Femur (tissue), 1 donor: ENCODE results near the gene USP22.
"Not testable (repeated sequence)": the region's sequence is repeated elsewhere in the genome, so short reads cannot be mapped to it uniquely, and the experiment has no call there.

Experiments
- DNase-seq: peaks from one replicate; pipeline ENCODE4 v3.0.0-alpha.2; 2017

Gene USP22

DNA sequence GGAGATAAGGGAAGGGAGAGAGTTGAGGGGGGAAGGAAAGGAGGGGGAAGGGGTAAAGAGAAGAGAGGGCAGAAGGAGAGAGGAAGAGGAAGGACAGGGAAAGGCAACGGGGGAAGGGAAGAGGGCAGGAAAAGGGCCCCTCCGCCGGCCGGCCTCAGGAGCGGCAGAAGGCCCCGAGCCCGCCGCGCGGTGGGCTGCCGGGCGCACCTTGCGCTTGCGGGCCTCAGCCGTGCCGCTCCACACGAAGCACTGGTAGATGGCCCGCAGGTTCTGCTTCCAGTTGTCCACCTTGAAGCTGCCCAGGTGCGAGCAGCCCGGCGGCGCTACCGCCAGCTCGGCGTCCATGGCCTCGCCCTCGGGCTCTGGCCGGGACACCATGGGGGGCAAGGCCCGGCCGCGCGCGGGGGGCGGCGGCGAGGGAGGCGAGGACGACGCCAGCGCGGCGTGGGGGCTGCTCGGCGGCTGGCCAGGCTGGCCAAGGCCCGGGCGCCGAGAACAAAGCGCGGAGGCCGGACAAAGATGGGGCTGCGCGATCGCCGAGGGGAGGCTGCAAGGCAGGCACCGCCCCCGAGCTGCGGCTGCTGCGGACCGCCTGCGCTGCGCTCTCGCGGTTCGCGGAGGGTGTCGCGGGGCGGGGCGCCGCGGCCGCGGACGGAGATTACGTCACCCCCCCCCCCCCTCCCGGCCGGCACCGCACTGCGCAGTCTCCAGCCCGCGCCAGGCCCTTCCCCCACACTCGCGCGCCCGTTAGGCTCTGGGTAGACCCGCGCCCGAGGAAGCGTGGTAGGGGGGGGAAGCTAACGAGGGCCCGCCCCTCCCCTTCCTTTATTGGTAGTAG lies at the start of gene USP22:
TSS of gene USP22 (minus strand) at position 554 of the 838 bp plus-strand sequence. CDS start at position 378, 176 bp downstream.
- DNase-seq, result no peak

- no peak for DNase-seq
Measured at GRCh38 chr17:21090902-21091618, 48.2 kb upstream of the USP22 start.

GRCh38 chr17:21089933-21090901 lies 47.4 kb upstream of the USP22 start:
- no peak for DNase-seq

DNA sequence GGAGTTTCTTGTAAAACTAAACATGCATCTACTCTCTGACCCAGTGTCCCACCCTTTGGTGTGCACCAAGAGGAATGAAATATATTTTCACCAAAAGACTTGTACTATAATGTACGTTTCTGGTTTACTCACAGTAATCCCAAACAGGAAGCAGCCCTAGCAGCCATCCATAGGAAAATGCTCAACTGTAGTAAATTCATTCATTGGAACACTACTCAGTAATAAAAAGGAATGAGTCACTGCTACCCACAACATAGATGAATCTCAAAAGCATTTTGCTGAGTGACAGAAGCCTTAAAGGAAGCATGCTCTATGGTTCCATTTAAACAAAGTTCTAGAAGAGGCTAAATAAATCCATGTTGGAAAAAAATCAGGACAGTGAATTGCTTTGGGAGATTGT lies 46.3 kb upstream of the USP22 start:
- DNase-seq, result no peak

DNA sequence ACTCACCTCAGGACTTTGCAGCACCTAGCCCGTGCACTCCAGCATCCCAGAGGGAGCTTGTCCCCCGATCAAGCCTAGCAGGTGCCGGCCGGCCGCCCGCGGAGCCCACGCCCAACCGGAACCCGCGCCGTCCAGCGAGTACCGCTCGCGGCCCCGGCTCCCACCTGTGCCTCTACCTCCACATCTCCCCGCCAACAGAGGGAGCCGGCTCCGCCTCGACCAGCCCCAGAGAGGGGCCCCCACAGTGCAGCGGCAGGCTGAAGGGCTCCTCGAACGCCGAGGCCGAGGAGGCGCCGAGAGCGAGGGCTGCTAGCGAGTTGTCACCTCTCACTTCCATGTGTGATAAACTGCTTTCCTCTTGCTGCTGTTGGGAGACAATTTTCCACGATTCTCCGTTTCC lies 42.9 kb upstream of the USP22 start:
- DNase-seq, result no peak

GRCh38 chr17:21085280-21085679 lies 42.5 kb upstream of the USP22 start:
- not testable (repeated sequence) for DNase-seq

DNA sequence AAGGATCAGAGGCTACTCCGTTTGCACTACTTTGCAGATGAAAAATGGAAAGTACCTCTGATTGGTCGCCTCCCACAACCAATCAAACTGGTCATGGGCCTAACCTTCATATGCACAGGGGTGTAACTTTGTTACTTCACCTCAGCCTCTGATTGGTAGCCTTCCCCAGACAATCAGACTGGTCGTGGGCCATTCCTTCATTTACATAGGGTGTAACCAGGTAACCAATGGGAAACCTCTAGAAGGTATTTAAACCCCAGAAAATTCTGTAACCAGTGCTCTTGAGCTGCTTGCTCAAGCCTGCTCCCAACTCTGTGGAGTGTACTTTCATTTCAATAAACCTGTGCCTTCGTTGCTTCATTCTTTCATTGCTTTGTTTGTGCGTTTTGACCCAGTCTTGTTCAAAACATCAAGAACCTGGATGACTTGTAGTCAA lies 39.2 kb upstream of the USP22 start:
- no peak for DNase-seq

DNA sequence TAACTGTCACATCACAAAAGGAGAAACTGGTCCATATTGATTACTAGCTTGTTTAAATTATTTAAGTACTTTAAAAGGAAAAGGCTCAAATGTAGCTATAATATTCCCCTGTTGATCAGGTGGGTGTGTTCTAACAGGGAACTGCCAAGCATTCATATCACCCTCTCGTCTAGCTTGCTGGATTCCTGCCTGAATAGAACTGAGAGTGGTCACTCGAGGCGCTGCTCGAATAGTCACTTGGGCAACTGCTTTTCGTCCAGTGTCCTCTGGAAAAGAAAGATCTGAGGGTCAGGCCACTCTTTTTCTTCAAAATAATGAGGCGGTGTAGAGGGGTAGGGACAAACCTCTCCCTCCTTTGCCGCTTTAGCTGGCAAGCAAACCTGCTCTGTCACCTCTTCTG lies 36.4 kb upstream of the USP22 start:
- DNase-seq, result no peak

GRCh38 chr17:21078016-21078780 lies 35.4 kb upstream of the USP22 start:
- DNase-seq, result peak; percentile 37

GRCh38 chr17:21077281-21077680 lies 34.5 kb upstream of the USP22 start:
- no peak for DNase-seq

DNA sequence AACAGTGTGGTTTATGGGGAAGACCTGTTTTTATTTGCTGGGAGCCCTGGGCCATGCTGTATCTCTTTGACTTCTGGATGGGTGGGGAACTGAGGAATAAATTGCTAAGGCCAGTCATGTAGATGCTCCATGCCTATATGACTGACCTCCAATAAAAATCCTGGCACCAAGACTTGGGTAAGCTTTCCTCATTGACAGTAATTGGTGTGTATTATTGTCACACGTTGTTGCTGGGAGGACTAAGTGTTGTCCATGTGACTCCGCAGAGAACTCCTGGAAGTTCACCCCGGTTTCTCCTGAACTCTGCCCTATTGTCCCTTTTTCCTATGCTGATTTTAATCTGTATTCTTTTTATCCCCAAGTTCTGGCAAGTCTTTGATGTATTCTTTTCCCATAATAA lies 33.4 kb upstream of the USP22 start:
- no peak for DNase-seq

GRCh38 chr17:21075739-21076085 lies 32.9 kb upstream of the USP22 start:
- DNase-seq, result no peak

- DNase-seq, result peak; percentile 87
Measured at GRCh38 chr17:21072745-21073197, 30.0 kb upstream of the USP22 start.

- no peak for DNase-seq
Measured at GRCh38 chr17:21066394-21066793, 23.6 kb upstream of the USP22 start.

GRCh38 chr17:21061971-21062526 lies 19.2 kb upstream of the USP22 start:
- DNase-seq, result no peak

- DNase-seq, result no peak
Measured at GRCh38 chr17:21061158-21061835, 18.5 kb upstream of the USP22 start.

GRCh38 chr17:21059761-21060160 lies 16.9 kb upstream of the USP22 start:
- no peak for DNase-seq

DNA sequence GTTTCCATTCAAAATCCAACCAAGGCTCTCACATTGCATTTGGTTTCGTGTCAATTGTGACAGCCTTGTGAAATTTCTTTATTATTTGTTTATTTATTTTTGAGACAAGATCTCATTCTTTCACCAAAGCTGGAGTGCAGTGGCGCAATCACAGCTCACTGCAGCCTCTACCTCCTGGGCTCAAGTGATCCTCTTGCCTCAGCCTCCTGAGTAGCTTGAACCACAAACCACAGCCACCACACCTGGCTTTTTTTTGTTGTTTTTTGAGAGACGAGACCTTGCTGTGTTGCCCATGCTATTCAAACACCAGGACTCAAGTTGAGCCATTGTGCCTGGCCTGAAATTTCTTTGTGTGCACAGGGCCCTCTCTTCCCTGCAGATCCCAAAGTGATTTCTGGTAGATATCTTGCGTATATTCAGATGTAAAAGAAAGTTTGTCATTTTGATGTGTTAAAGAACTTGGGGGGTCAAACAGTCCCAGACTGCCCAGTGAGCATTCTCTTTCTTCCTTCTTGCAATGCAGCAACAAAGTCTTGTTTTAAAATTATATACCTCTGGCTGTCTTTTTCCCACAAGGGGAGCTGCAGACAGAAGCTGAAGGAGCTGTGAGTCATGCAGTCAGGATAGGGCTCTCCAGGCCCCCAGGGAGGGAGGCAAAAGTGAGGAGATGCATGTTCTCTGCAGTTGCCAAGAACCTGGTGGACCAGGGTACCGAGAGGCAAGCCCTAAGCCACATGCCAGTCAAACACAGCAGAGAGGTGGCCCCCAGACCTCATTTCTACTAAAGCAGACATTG lies 15.5 kb upstream of the USP22 start:
- no peak for DNase-seq

- DNase-seq, result not testable (repeated sequence)
Measured at GRCh38 chr17:21053056-21053455, 10.2 kb upstream of the USP22 start.

DNA sequence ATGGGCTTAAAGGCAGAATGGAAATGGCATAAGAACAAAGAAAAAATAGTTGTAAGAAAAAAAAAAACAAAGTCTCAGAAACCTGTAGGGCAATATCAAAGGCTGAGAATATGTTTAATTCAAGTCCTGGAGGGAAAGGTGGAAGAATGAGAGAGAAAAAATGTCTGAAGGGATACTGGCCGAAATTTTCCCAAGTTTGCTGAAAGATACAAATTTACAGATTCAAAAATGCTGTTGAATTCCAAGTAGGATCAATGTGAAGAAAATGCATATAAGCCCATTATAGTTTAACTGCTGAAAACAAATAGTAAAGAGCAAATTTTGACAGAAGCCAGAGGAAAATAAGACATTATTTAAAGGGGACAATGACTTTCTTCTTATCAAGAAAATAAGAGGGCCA lies 6.6 kb upstream of the USP22 start:
- DNase-seq, result no peak
